ENCODE results near the gene PACSIN3.
"Not testable (repeated sequence)": the region's sequence is repeated elsewhere in the genome, so short reads cannot be mapped to it uniquely, and the experiment has no call there.

The PACSIN3 gene

DNA sequence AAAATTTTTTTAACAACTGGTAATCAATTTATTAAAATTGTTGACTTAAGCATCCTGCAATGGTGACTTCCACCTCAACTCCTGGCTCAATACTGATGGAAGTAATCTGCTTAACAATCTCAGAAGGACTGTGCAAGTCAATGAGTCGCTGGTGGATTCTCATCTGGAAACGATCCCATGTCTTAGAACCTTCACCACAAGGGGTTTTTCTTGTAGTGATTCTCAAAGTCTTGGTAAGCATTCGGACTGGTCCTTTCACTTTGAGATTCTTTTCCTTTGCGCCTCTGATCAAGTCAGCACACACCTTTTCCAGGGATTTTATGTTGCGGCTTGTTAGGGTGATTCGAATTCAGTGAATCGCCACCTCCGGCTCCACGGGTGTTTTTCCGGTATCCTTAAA, 4.9 kb upstream of the PACSIN3 start:
- DNase-seq: not testable (repeated sequence)

DNA sequence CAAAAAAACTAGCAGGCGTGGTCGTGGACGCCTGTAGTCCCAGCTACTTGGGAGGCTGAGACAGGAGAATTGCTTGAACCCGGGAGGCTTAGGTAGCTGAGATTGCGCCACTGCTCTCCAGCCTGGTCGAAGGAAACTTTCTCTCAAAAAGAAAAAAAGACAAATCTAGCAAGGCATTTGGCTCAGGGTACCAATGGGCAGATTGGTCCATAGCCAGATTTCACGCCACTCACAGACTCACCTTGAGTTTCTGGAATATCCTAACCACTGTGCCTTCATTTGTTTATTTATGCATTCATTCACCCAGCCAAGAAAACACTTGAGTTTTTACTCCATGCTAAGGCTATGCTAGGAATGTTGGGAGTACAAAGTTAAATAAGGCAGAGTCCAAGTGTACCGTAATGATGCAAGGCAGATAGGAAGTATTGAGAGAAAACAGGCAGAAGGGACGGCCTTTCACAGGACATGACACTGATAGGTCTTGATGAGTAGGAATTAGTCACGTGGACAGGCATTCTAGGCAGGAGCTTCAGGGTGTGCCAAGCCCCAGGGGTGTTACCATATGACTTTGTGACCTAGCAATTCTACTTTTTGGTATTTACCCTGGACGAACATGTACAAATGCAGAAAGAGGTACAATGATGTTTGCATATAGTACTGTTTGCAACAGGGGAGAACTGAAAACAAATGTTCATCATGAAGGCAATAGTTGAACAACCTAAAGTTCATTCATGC, 3.0 kb upstream of the PACSIN3 start:
- no peak for DNase-seq

DNA sequence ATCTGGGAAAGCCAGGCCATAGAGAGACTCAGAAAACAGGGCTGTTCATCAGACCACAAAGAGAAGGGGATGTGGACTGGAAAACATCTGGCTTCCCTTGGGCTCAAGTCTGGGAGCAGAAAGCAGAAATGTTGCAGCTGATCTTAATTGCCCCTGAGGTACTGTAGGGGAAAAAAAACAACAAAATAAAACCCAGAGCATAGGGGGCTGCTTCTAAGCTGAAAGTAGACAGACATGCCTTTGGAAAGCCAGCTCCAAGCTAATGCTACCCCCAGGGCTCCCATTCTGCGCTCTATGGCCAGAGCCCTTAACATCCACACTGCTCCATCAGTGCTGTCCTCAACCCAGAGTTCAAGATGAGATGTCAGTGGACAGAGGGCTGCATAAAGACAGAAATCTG, 2.0 kb upstream of the PACSIN3 start:
- no peak for DNase-seq

DNA sequence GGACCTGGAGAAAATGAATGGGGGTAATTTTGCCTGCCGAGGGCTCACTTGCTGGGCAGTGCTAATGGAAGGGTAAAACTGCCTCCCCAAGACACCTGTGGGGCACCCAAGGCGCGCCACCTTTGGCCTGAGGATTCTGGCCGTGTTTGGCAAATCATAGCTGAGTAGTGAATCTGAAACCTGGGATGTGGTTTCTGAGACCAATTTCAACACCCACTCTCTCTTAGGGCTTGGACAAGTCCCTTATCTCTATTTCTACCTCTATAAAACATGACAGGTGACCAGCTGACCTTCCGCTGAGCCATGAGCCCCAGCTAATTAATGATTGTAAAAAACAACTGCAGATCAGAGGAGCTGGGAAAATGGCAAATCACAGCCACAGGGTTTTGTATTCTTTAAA, 1.5 kb upstream of the PACSIN3 start:
- no peak for DNase-seq

DNA sequence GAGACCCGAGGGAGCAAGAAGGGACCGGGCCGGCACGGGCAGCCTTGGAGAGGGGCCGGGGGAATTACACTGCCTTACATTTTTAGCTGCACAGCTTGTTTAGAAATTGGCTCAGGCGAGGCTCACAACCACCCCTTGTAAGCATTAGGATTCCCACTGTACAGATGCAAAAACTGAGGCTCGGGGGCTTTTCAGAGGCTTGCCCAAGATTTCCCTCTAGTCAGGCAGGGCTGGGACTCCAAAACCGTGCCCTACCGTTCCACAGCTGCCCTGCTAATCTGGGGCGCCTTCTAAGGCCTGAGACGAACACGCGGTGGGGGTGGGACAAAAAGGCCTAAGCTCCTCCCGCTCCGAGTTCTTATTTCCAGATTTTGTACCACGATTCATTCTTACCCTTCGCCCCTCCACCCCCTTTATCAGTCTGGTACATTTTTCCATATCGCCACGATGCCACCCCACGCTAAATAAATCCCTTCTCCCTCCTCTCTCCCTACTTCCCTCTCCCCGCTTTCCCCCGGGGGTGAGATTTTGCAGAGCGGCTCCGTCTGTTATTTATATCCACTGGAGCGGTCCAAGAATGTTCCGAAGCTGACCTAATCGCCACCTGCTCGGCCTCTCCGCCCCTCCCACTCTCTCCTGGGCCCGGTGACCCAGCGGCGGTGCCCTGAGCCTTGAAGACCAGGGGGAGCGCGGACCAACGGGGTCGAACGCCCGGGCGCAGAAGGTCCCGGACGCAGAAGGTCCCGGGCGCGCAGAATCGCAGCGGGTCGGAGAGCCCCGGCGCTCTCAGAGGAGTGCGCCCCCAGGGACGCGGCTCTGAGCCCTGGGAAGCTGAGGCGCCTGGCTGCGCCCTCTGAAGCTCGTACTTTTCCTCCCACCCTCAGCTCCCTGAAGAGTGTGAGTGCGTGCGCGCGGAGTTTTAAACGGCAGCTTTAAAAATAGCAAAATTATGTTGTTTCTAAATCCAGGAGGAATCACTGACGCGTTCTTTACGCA, 764 bp upstream of the PACSIN3 start:
- DNase-seq: peak; percentile 35

DNA sequence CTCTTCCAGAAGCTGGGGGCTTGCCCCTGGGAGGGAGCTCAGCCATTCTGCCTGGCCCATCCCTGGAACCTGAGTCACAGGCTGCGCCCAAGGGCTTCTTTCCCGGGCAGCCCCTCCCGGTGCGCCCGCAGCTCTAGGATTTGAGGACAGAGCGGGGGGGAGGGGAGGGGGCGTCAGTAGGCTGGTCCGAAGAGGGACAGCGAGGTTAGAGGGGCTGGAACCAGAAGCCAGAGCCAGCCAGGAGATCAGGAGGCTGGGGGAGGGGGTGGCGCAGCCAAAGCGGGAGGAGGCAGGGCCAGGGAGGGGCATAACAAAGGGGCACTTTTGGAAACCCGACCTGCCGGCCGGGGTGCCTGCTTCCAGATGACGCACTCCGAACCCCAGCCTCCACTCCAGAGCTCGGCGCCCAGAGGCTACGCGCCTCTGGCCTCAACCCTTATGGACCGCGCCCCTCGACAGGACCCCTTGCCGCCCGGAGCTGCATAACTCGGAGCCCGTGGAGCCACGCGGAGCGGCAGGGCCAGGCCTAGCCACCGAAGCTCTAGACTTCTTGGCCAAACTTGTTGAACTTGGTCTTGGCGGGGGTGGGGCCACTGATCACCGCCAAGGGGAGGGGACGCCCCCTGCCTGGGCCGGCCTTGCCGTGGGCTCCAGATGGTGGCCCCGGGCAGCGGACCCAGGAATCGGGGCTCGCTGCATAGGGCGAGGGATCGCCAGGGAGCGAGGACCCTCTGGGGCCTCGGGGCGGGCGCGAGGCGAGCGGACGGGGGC, 744 bp downstream of the PACSIN3 start:
- DNase-seq: no peak

DNA sequence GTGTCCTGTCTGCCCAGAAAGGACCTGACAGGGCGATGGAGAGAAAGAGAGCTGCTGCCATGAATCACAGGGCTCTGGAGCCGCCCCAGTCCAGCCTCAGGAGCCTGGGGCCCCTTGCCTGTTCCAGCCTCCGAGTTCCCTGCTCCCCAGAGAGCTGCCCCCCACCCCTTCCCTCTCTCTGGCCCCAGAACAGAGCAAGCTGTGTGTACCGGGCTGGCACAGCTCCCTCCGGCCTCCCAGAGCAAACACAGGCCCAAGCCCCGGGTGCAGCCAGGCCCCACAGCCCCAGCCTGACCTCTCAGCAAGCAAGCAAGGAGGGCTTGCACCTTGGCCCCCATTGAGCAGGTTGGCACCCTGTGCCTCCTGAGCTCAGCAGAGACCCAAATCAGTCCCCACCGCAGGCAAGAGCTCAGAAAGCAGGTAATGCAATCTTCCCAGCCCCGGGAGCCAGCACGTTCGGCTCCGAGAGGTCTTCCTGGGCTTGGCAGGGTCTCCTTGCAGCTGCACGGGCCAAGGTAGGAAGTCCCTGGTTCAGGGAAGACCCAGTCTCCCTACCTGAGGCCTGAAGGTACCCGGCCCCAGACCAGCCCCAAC, 1.4 kb downstream of the PACSIN3 start:
- no peak for DNase-seq

DNA sequence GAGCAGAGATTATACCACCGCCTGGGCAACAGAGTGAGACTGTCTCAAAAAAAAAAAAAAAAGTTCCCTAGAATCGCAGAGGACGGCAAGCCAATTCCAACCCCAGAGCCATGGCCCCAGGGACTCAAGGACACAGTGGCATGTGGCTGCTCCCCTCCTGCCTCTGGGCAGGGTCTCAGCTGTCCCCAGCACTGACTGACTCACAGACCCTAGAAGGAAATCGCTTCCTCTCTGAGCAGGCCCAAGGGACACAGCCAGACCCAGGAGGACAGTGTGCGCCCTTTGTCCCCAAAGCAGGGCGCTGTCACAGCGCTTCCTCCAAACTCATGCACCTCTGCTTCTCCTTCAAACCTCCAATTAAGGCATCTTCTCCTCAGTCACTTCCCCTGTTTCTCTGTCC, 2.3 kb downstream of the PACSIN3 start:
- DNase-seq: no peak

DNA sequence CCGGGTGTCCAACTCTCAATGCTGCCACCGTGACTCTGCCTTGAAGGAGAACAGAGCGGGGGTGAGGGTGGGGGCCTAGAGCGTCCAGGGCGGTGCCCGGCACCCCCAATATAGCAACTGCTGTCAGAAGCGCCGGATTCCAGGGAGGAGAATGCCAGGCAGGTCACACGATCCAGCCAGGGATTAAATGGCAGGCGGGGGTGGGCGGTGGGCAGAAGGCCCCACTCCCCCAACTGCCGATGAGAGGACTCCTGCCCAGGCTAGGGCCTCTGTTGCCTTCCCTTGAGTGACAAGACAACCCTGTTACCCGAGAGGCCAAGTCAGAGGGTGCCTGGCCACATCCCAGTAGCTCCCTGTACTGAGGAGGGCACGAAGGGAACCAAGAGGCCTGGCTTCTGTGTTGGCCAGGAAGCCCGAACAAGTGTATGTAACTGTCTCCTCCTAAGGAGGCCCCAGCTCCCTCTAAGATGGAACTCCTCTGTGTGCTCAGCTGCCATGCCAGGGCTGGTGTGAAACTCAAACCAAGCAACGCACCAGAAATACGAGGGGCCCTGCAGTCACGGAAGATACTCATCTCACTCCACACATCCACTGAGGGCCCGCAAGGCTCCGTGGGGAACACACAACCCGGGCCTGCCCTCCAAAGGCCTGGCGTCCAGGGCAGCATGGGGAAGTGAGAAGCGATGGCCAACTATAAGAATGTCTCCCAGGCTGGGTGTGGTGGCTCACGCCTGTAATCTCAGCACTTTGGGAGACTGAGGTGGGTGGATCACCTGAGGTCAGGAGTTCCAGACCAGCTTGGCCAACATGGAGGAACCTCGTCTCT, 3.0 kb downstream of the PACSIN3 start:
- DNase-seq: no peak

DNA sequence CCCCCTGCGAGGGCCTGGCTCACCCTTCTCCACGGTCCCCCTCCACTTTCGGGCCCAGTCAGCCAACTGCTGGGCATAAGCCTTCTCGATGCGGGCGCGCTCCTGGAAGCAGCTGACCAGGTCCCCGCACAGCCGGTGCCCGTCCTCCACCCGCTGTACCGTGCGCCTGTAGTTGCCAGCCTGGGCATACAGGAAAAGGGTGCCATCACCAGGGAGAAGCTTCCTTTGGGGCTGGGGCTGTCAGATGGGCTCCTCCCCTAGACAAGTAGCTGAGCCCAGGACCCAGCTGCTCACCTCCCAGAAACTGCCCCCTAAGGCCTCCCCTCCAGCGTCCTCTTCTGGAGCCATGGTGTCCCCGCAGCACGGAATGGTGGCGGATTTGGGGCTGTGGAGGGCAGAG, 3.9 kb downstream of the PACSIN3 start:
- no peak for DNase-seq

DNA sequence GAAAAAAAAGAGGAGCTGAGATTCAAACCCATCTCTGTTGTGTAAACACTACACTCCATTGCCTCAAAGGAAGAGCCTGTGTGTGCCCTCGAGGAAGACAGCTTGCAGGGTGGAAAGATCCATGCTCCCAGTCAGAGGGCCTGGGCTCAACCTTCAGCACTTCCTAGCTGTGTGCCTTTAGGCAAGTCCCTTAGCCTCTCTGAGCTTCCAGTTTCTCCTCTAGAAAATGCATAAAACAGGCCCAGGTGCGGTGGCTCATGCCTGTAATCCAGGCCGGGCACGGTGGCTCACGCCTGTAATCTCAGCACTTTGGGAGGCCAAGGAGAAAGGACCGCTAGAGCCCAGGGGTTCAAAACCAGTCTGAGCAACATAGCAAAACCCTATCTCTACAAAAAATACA, 5.0 kb downstream of the PACSIN3 start:
- DNase-seq: no peak

DNA sequence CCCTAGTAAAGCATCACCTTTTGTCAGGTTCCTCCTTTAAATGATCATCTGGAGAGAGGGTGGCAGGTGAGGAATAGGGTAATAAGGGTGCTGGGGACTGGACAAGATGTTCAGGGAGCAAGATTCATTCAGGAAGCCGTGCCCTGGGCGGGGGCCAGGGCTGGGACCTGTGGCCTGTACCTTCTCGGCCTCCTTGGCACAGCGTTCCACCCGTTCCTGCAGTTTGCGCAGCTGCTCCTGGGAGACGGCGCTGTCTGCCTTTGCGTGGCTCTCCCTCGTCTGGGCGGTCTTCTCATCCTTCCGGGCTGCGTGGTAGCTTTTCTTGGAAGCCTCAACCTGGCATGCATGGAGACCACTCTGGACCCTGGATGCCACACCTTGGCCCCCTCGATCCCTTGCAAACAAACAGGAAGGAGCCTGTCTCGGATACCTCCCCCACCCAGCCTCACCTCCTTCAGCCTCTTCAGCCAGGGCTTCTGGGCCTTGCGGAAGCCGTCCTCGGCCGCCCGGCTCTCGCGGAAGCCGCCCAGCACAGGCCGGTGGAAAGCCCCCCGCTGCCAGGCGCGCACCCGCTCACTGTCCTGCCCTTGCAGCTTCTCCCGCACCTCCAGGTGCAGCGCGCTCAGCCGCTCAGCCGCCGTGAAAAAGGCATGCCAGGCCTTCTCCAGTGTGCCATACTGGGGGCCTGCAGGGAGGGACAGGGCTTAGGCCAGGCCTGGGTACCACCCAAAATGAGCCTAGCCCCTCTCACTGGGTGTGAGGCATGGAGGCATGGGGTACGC, 6.0 kb downstream of the PACSIN3 start:
- DNase-seq: no peak

DNA sequence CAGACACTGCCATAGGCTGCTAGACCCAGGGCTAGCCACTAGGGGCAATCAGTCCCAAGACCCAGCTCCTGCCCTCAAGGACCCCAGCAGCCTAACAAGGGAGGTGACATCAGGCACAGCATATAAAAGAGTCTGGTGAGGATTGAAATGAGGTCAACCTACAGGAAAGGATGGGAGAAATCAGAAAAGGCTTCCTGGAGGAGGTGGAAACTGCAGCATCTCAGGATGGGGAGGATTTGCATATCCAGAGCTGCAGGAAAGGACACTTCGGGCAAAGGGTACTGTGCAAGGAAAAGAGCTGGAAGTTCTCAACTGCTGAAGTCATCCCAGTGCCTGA, 6.6 kb downstream of the PACSIN3 start:
- no peak for DNase-seq

DNA sequence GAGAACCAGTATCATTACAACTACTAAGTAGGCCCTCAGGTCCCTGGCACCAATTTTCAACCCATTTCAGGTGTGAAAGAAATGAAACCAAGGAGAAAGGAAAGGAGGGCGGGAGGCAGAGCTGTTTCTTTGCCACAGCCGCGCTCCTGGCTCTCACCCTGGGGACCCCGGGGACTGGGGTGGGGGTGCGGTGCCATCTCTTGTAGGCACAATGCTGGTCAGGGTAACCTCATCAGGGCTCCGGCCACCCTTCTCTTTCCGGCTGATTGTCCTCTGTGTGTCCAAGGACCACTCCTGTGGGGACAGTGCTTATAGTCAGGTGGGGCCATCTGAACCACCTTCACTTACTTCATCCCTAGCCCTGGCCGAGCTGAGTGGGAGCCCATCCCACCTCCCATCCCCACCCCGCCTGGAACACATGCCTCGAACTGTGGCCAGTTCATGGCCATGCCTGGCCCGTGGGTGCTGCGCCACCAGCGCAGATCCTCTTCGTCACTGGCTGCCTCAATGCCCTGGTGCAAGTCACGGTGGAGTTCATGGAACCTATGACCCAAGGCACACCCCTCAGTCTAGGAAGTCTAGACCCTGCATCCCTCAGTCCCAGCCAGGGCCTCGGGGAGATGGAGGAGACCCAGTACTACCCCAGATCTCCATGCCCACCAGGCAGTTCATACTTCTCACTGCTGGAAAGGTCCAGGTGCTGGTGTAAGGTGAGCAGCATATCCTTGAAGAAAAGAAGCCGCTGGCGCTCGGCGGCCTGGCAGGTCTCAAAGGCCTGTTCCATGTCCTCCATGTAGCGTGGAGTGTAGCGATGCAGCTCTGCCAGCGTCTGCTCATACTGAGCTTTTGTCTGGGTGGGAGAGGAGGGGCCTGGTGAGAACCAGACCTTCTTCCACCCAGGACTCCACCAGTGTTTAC, 7.2 kb downstream of the PACSIN3 start:
- no peak for DNase-seq

DNA sequence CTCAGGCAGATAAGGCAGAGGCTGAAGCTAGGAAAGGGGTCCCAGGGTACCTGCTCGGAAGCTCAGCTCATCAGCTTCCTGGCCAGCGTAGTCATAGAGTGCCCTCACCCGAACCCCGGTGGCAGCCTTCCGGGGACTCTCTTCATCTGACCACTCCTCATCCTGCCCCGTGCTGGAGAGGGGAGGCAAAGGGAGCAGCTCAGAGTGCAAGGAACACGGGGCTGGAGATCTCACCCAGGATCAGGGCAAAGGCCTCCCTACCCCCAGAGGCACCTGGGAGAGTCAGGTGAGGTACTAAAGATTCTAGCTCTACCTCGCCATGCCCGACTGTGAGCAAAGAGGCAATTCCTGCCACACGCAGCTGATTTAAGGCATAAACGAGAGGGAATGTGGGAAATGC, 7.9 kb downstream of the PACSIN3 start:
- DNase-seq: no peak

DNA sequence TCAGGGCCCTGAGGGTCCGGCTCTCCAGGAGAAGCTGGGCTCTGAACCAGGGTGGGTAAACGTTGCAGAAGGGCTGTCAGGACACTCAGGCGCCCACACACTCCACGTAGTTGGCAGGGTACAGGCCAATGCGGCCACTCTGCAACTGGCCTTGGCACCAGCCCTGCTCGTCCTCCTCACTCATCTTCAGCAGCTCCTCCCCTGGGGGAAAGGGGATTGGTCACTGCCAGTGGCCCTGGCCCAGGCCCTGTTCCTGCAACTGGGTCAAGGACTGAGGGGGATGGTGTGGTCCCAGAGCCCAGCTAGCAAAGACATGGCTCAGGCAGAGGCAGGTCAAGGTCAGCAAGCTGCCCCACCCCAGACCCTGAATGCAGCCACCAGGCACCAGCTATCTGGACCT, 8.4 kb downstream of the PACSIN3 start:
- no peak for DNase-seq

DNA sequence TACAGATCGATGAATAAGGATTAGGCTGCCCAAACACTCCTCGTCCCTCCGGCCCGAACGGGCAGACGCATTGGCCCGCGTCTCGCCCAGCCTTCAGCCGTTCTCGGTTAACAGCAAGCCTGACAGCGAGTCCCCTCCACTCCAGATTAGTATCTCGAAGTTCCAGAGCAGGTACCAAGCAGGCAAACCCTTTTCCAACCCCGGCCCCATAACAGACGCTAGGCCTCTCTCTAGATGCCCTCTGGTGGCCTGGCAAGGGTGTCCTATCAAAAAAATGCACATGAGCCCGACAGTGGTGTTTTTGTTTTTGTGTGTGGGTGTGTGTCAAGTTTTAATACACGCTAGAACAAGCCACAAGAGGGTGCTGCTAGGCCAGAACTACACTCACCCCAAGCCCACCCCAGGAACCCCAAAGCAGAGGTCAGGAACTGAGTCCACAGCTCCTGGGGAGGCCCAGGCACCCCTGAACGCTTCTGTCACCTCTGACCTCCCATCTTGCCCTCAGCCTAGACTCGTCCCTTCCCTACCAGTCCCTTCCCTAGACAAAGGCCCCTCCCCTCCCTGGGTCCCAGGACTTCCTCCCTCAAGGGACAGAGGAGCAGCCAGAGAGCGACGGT, 8.9 kb downstream of the PACSIN3 start:
- DNase-seq: peak; percentile 65

DNA sequence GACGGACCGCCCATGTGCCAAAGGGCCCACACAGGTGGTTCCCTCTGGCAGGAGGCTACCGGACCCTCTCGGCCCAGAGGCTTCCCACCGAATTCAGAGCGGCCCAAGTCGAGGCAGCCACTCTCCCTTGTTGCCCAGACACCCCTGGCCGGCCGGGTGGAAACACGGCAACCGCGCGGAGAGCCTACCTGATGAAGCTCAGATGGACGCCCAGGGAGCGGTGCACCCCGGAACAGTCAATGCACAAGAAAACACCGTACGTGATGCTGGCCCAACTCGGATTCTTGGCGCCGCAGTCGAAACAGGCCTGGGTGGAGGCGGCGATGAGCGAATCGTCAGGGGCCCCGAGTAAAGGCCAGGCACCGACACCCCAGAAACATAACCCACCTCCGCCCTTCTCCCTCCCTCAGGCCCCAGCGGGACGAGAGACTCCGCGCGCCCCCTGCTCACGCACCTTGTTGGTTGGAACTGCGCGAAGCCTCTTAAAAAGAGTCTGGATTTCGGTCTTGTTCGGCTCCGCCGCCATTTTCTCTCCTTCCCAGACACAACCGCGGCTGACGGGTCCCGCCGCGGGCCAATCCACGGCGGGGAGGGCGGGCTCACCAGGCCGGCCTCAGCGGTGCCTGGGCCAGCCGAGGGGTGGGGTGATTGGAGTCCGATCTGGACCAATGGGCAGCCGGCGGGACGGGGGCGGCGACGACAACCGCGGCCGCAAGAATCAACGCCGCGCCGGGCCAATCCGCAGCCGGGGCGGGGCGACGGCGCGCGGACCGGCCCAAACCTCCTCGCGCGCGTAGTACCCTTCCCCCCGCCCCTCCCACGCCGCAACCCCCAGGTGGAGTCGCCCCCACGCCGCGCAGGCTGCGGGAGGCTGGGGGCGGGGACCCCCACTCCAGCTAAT, 9.7 kb downstream of the PACSIN3 start, which contains the start of gene ARFGAP2:
Gene ARFGAP2, minus strand, starts transcription at position 552 of the 901 bp plus-strand sequence. Its CDS starts 26 bp downstream, at position 526.
- DNase-seq: peak; percentile 93
